Left lung (tissue), 10 donors: ENCODE results near the gene NKAIN1. TPM values are rescaled to one million over a fixed set of nuclear protein-coding genes. Genes with fewer than 3 reads are reported as not detected.

Source experiments
- ATAC-seq: fragments of 200-7000 bp; cut with Tn5 transposase; one replicate; pipeline ENCODE4 v1.9.1; 2020; ENCODE audit warnings: moderate library complexity
- DNase-seq, 4 donors: peaks; one replicate each; pipeline ENCODE4 v3.0.0-alpha.2; 2013 to 2020
- H3K27ac ChIP-seq, 2 donors: fragments of 200-600 bp; sonication (generic) in 1 of 2; one replicate each; pipeline versions ENCODE4 v1.5.0 to v1.8.0; 2020 to 2021
- H3K27me3 ChIP-seq, 2 donors: fragments of 200-600 bp; sonication (generic) in 1 of 2; one replicate each; pipeline versions ENCODE4 v1.5.0 to v1.8.0; 2020 to 2021
- H3K36me3 ChIP-seq, 2 donors: fragments of 200-600 bp; sonication (generic) in 1 of 2; one replicate each; pipeline versions ENCODE4 v1.5.0 to v1.8.0; 2020 to 2021
- H3K4me1 ChIP-seq, 2 donors: fragments of 200-600 bp; one replicate each; pipeline ENCODE4 v1.8.0; 2021
- H3K4me3 ChIP-seq, 2 donors: fragments of 200-600 bp; sonication (generic) in 1 of 2; one replicate each; pipeline versions ENCODE4 v1.5.0 to v1.8.0; 2020 to 2021; ENCODE audit warnings: mild to moderate bottlenecking in 1 of 2
- H3K9me3 ChIP-seq, 2 donors: fragments of 200-600 bp; sonication (generic) in 1 of 2; one replicate each; pipeline versions ENCODE4 v1.5.0 to v1.8.0; 2020 to 2021
- CTCF ChIP-seq, 2 donors: fragments of 200-600 bp; sonication (generic) in 1 of 2; IDR thresholded peaks; one replicate each; pipeline versions ENCODE4 v1.5.0 to v1.8.0; 2021; ENCODE audit warnings: antibody characterized with exemption in 2 of 2
- intact Hi-C, 2 donors: fragments of 100-400 bp; cut with DNase I; formaldehyde crosslinking; loops; one replicate each; pipeline versions ENCODE4 v1.11.2 to v1.14.2; 2022
- polyA plus RNA-seq, 6 donors: library from polyadenylated mRNA; unstranded; fragments of 120-200 nt; gene quantifications; one replicate each; pipeline ENCODE4 v1.2.1, GENCODE V29; 2013; ENCODE audit not compliant: insufficient read length in 6 of 6
- total RNA-seq, 2 donors: library from RNA; stranded (reverse); fragmentation: NEBNext Ultra II Directional; extraction: Animal tissue kit (Norgen Biotek cat#: 25700); gene quantifications; one replicate each; pipeline ENCODE4 v1.2.1, GENCODE V29; 2021
- donor health status: DM: no; HTN: yes; CAD: no.
- donor health status: DM: no; HTN: no; CAD: no.

NKAIN1 gene
- total and polyA plus RNA-seq, 8 donors = 1.7 to 3.2 (median 2.7) TPM; not detected in 2

GRCh38 chr1:31243501-31244286 lies 4.0 kb upstream of the NKAIN1 start:
- ATAC-seq = no peak
- no peak for DNase-seq
- H3K27me3 ChIP-seq = peaks cover 21 to 37% of the 10 kb centered on the region in 2 donors
- no peaks in the 10 kb centered on the region for H3K9me3 ChIP-seq
- H3K36me3 ChIP-seq = no peaks in the 10 kb centered on the region
- H3K4me1 ChIP-seq = peaks cover 0 to 12% of the 10 kb centered on the region in 2 donors
- intact Hi-C loops = no loop called here
- no peak overlapping the region for H3K4me3 ChIP-seq
- TF ChIP-seq CTCF (IDR thresholded peaks at IDR 0.05) = no peak
- H3K27ac ChIP-seq = no peak overlapping the region

GRCh38 chr1:31241321-31241720 lies 1.6 kb upstream of the NKAIN1 start:
- peaks cover 42 to 61% of the 10 kb centered on the region in 2 donors for H3K27me3 ChIP-seq

GRCh38 chr1:31238986-31239613 lies 587 bp downstream of the NKAIN1 start:
- H3K9me3 ChIP-seq = no peaks in the 10 kb centered on the region
- peaks cover 0 to 12% of the 10 kb centered on the region in 2 donors for H3K4me1 ChIP-seq
- ATAC-seq = peak; percentile 46
- H3K4me3 ChIP-seq = no peak overlapping the region
- peak in 3 of 4 donors; percentile 18 to 68 (median 20) for DNase-seq
- H3K27ac ChIP-seq = no peak overlapping the region
- H3K27me3 ChIP-seq = peaks cover 46 to 77% of the 10 kb centered on the region in 2 donors
- TF ChIP-seq CTCF (IDR thresholded peaks at IDR 0.05) = no peak
- no peaks in the 10 kb centered on the region for H3K36me3 ChIP-seq
- intact Hi-C loops = no loop called here

More at GRCh38 chr1:31241321-31241720, 1.6 kb upstream of the NKAIN1 start:
- no peaks in the 10 kb centered on the region for H3K9me3 ChIP-seq
- H3K4me3 ChIP-seq = no peak overlapping the region
- DNase-seq = no peak
- no peaks in the 10 kb centered on the region for H3K36me3 ChIP-seq
- intact Hi-C loops = no loop called here
- H3K4me1 ChIP-seq = peaks cover 0 to 12% of the 10 kb centered on the region in 2 donors
- TF ChIP-seq CTCF (IDR thresholded peaks at IDR 0.05) = no peak
- no peak overlapping the region for H3K27ac ChIP-seq
- ATAC-seq = no peak

GRCh38 chr1:31238612-31238985 lies 1.1 kb downstream of the NKAIN1 start:
- no peak for TF ChIP-seq CTCF (IDR thresholded peaks at IDR 0.05)
- Histone ChIP-seq H3K36me3 (no peaks in the 10 kb centered on the region), H3K4me1 (peaks cover 0 to 12% of the 10 kb centered on the region in 2 donors), H3K27me3 (peaks cover 46 to 80% of the 10 kb centered on the region in 2 donors), H3K4me3 (no peak overlapping the region), H3K9me3 (no peaks in the 10 kb centered on the region), H3K27ac (no peak overlapping the region)
- no peak for DNase-seq
- ATAC-seq = no peak
- intact Hi-C loops = no loop called here

- no peak for TF ChIP-seq CTCF (IDR thresholded peaks at IDR 0.05)
- no peak for ATAC-seq
- H3K4me3 ChIP-seq = no peak overlapping the region
- DNase-seq = no peak
- no peaks in the 10 kb centered on the region for H3K36me3 ChIP-seq
- peaks cover 0 to 11% of the 10 kb centered on the region in 2 donors for H3K4me1 ChIP-seq
- no peaks in the 10 kb centered on the region for H3K9me3 ChIP-seq
- intact Hi-C loops = no loop called here
- no peak overlapping the region for H3K27ac ChIP-seq
- peaks cover 33 to 55% of the 10 kb centered on the region in 2 donors for H3K27me3 ChIP-seq
Measured at GRCh38 chr1:31234870-31235269, 4.8 kb downstream of the NKAIN1 start.
